Adrenal gland (tissue), 5 donors: ENCODE results near the gene C7orf57.

ENCODE experiments used
- POLR2A ChIP-seq, 2 donors: fragments of 450-650 bp; IDR thresholded peaks; one replicate each; pipeline ENCODE4 v1.6.1; 2017; ENCODE audit warnings: antibody characterized with exemption in 2 of 2, mild to moderate bottlenecking in 2 of 2, moderate library complexity in 1 of 2
- TF ChIP-seq, protein P1 (sequence below), 6 experiments: fragments of 450-650 bp in 4 of 6; fragments of 200-600 bp in 2 of 6; sonication (generic) in 1 of 6; IDR thresholded peaks; 1 replicate in 5 of 6; 2 replicates in 1 of 6; pipeline versions ENCODE4 v1.5.1 to v1.8.0; 2016 to 2021; ENCODE audit warnings: antibody characterized with exemption in 6 of 6, mild to moderate bottlenecking in 2 of 6, moderate library complexity in 1 of 6
- donor health status: DM: no; HTN: no; CAD: no.

DNA sequence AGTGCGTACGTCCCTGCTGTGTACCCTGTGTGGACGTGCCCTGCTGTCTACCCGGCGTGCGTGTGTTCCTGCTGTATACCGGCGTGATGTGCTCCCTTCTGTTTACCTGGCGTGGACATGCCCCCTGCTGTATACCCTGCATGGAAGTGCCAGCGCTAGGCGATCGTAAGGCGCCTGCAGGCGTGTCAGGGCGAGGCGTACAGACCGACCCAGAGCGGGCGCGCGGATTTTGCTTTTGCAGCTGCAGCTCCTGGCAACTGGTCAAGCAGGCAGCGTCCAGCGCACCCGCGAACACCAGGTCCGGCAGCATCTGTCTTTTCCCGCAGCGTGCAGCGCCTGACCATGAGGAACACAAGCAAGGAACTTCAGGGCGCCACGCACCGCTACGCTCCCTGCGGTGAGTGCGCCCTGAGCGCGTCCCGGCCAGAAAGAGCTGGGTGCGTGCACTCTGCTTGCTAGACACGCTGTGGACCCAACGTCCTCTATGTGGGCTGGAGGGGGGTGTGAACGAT, 680 bp downstream of the C7orf57 start:
- TF ChIP-seq, protein P1, sequence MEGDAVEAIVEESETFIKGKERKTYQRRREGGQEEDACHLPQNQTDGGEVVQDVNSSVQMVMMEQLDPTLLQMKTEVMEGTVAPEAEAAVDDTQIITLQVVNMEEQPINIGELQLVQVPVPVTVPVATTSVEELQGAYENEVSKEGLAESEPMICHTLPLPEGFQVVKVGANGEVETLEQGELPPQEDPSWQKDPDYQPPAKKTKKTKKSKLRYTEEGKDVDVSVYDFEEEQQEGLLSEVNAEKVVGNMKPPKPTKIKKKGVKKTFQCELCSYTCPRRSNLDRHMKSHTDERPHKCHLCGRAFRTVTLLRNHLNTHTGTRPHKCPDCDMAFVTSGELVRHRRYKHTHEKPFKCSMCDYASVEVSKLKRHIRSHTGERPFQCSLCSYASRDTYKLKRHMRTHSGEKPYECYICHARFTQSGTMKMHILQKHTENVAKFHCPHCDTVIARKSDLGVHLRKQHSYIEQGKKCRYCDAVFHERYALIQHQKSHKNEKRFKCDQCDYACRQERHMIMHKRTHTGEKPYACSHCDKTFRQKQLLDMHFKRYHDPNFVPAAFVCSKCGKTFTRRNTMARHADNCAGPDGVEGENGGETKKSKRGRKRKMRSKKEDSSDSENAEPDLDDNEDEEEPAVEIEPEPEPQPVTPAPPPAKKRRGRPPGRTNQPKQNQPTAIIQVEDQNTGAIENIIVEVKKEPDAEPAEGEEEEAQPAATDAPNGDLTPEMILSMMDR (IDR thresholded peaks at IDR 0.05) = no peak
- no peak for TF ChIP-seq POLR2A (IDR thresholded peaks at IDR 0.05)
